GM18498 (cell line): Measurements from ENCODE around the gene MAP2K3.

Source experiments
- ATAC-seq: cut with Tn5 transposase; IDR thresholded peaks from one replicate; pipeline ENCODE4 v1.9.1; 2021; ENCODE audit warnings: mild to moderate bottlenecking, moderate library complexity; ENCODE audit not compliant: unreplicated experiment

Gene MAP2K3

GRCh38 chr17:21282231-21282630 is 2.3 kb upstream of the MAP2K3 start:
- no peak for ATAC-seq

GRCh38 chr17:21282850-21283249 is 1.7 kb upstream of the MAP2K3 start:
- ATAC-seq = no peak

- peak; percentile 11 for ATAC-seq
Measured at GRCh38 chr17:21283482-21284318, 811 bp upstream of the MAP2K3 start.

- ATAC-seq = no peak
Measured at GRCh38 chr17:21285164-21286065, 904 bp downstream of the MAP2K3 start.

- no peak for ATAC-seq
Measured at GRCh38 chr17:21286066-21286770, 1.7 kb downstream of the MAP2K3 start.

GRCh38 chr17:21286909-21287702 is 2.6 kb downstream of the MAP2K3 start:
- no peak for ATAC-seq

- ATAC-seq = peak; percentile 42
Measured at GRCh38 chr17:21287703-21288449, 3.4 kb downstream of the MAP2K3 start.

GRCh38 chr17:21288571-21289017 is 4.1 kb downstream of the MAP2K3 start:
- ATAC-seq = peak; percentile 1

GRCh38 chr17:21289175-21289901 is 4.8 kb downstream of the MAP2K3 start:
- no peak for ATAC-seq

GRCh38 chr17:21289902-21290571 is 5.5 kb downstream of the MAP2K3 start:
- no peak for ATAC-seq

GRCh38 chr17:21291357-21291756 is 6.8 kb downstream of the MAP2K3 start:
- no peak for ATAC-seq

- no peak for ATAC-seq
Measured at GRCh38 chr17:21291862-21292261, 7.4 kb downstream of the MAP2K3 start.

GRCh38 chr17:21292867-21293830 is 8.6 kb downstream of the MAP2K3 start:
- ATAC-seq = no peak

- ATAC-seq = no peak
Measured at GRCh38 chr17:21293831-21294210, 9.3 kb downstream of the MAP2K3 start.

- no peak for ATAC-seq
Measured at GRCh38 chr17:21294321-21295035, 10.0 kb downstream of the MAP2K3 start.

GRCh38 chr17:21295036-21295952 is 10.8 kb downstream of the MAP2K3 start:
- ATAC-seq = no peak
